Cardiac muscle cell (in vitro differentiated cells and primary cell): ENCODE measurements around the gene ADAMTSL1. TPM values are rescaled to one million over a fixed set of nuclear protein-coding genes. Genes with fewer than 3 reads are reported as not detected.

ENCODE experiments used
- DNase-seq, 2 donors: peaks; one replicate each; pipeline versions ENCODE4 v3.0.0 to v3.0.0-alpha.2; 2010 to 2017; ENCODE audit warnings: low read depth in 1 of 2, low spot score in 1 of 2
- H3K27ac ChIP-seq: fragments of 200-600 bp; sonication (generic); 2 replicates; pipeline ENCODE4 v1.5.1; 2016
- H3K27me3 ChIP-seq: fragments of 200-600 bp; sonication (generic); 2 replicates; pipeline ENCODE4 v1.6.0; 2016; ENCODE audit warnings: control low read depth
- H3K36me3 ChIP-seq: fragments of 200-600 bp; sonication (generic); 2 replicates; pipeline ENCODE4 v1.5.1; 2016; ENCODE audit warnings: control low read depth
- H3K4me1 ChIP-seq: fragments of 200-600 bp; sonication (generic); 2 replicates; pipeline ENCODE4 v1.8.1; 2017; ENCODE audit warnings: low read depth, mild to moderate bottlenecking, mixed run types
- H3K4me3 ChIP-seq: fragments of 200-600 bp; sonication (generic); 2 replicates; pipeline ENCODE4 v1.5.1; 2016; ENCODE audit warnings: mild to moderate bottlenecking
- H3K9me3 ChIP-seq: fragments of 200-600 bp; sonication (generic); 2 replicates; pipeline ENCODE4 v1.5.1; 2017; ENCODE audit warnings: low read depth, mild to moderate bottlenecking, control low read depth
- polyA plus RNA-seq: library from polyadenylated mRNA; unstranded; fragments of >200 nt; fragmentation: Nextera tagmentation; extraction: Ambion mirVana; gene quantifications from 2 replicates; pipeline ENCODE4 v1.2.1, GENCODE V29; 2016
- total RNA-seq: library from RNA; depleted of rRNA; stranded (reverse); fragments of >200 nt; gene quantifications from 2 replicates; pipeline ENCODE4 v1.2.3, GENCODE V29; 2016
- TF ChIP-seq, protein P1 (sequence below): IDR thresholded peaks from 2 replicates; pipeline ENCODE4 v1.5.1; 2012; ENCODE audit warnings: low read depth, mild to moderate bottlenecking, low read length

The ADAMTSL1 gene
- total and polyA plus RNA-seq, 2 experiments from 2014 or later, result 12.6 to 63.0 TPM

- Histone ChIP-seq H3K27me3 (no peaks in the 10 kb centered on the region), H3K9me3 (no peaks in the 10 kb centered on the region), H3K36me3 (no peaks in the 10 kb centered on the region), H3K27ac (no peak overlapping the region), H3K4me1 (no peaks in the 10 kb centered on the region), H3K4me3 (no peak overlapping the region)
- no peak for DNase-seq
- TF ChIP-seq, protein P1, sequence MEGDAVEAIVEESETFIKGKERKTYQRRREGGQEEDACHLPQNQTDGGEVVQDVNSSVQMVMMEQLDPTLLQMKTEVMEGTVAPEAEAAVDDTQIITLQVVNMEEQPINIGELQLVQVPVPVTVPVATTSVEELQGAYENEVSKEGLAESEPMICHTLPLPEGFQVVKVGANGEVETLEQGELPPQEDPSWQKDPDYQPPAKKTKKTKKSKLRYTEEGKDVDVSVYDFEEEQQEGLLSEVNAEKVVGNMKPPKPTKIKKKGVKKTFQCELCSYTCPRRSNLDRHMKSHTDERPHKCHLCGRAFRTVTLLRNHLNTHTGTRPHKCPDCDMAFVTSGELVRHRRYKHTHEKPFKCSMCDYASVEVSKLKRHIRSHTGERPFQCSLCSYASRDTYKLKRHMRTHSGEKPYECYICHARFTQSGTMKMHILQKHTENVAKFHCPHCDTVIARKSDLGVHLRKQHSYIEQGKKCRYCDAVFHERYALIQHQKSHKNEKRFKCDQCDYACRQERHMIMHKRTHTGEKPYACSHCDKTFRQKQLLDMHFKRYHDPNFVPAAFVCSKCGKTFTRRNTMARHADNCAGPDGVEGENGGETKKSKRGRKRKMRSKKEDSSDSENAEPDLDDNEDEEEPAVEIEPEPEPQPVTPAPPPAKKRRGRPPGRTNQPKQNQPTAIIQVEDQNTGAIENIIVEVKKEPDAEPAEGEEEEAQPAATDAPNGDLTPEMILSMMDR, result no peak
Observed at GRCh38 chr9:18761742-18762300, 287.9 kb downstream of the ADAMTSL1 start.

DNA sequence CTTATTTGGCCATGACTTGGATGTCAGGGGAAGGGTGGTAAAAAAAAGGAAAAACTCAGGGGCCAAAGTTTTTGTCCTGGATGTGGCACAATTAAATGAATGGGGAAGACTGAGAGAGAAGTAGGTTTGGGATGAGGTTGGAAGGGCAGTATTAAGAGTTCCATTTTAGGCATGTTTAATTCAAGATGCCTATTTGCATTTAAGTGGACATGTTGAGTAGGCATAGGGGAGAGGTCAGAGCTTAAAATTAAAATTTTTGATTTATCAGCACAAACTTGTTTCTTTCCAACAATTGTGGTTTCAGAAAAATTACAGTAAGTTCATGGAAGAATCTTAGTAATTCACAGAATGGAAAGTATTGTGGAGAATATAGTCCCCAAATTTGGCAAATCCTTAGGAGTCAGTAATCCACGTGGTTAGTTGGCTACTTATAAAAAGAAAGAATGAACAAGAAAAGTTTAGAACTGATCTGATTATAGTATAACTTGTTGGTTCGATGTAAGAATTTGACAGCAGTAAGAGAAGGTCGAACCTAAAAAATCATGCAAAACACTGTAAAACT, 293.1 kb downstream of the ADAMTSL1 start:
- DNase-seq, result no peak
- no peak overlapping the region for H3K27ac ChIP-seq
- H3K9me3 ChIP-seq, result no peaks in the 10 kb centered on the region
- H3K36me3 ChIP-seq, result no peaks in the 10 kb centered on the region
- H3K4me1 ChIP-seq, result peaks cover 12% of the 10 kb centered on the region
- TF ChIP-seq, protein P1, result no peak
- no peak overlapping the region for H3K4me3 ChIP-seq
- no peaks in the 10 kb centered on the region for H3K27me3 ChIP-seq

- Histone ChIP-seq H3K27me3 (no peaks in the 10 kb centered on the region), H3K9me3 (no peaks in the 10 kb centered on the region), H3K36me3 (no peaks in the 10 kb centered on the region), H3K4me3 (no peak overlapping the region), H3K27ac (no peak overlapping the region), H3K4me1 (peaks cover 12% of the 10 kb centered on the region)
- TF ChIP-seq, protein P1, result no peak
- DNase-seq, result peak in 1 of 2 donors; percentile 19
Observed at GRCh38 chr9:18768951-18769622, 295.1 kb downstream of the ADAMTSL1 start.

- H3K4me3 ChIP-seq, result no peak overlapping the region
- no peaks in the 10 kb centered on the region for H3K27me3 ChIP-seq
- no peaks in the 10 kb centered on the region for H3K9me3 ChIP-seq
- H3K36me3 ChIP-seq, result no peaks in the 10 kb centered on the region
- H3K4me1 ChIP-seq, result peaks cover 12% of the 10 kb centered on the region
- TF ChIP-seq, protein P1, result no peak
- no peak for DNase-seq
- H3K27ac ChIP-seq, result no peak overlapping the region
Observed at GRCh38 chr9:18770131-18770908, 296.4 kb downstream of the ADAMTSL1 start.

GRCh38 chr9:18771011-18771410, 297.1 kb downstream of the ADAMTSL1 start:
- no peaks in the 10 kb centered on the region for H3K9me3 ChIP-seq
- DNase-seq, result no peak
- no peak overlapping the region for H3K27ac ChIP-seq
- no peaks in the 10 kb centered on the region for H3K27me3 ChIP-seq
- peaks cover 12% of the 10 kb centered on the region for H3K4me1 ChIP-seq
- no peak overlapping the region for H3K4me3 ChIP-seq
- TF ChIP-seq, protein P1, result no peak
- H3K36me3 ChIP-seq, result no peaks in the 10 kb centered on the region
